Neuronal stem cell (in vitro differentiated cells): ENCODE data around the gene ZNF276.

Source experiments
- DNase-seq: peaks from one replicate; pipeline ENCODE4 v3.0.0-alpha.2; 2013; ENCODE audit warnings: low spot score
- H2AFZ ChIP-seq: one replicate; pipeline ENCODE4 v1.6.1; 2013; ENCODE audit warnings: mild to moderate bottlenecking, low read length, inconsistent platforms
- H2AK5ac ChIP-seq: 2 replicates; pipeline ENCODE4 v1.6.1; 2013; ENCODE audit warnings: low read depth, mild to moderate bottlenecking, inconsistent platforms, low read length, moderate library complexity, mixed read lengths
- H2BK120ac ChIP-seq: 2 replicates; pipeline ENCODE4 v1.6.1; 2013; ENCODE audit warnings: low read depth, mild to moderate bottlenecking, inconsistent platforms, low read length, moderate library complexity, mixed read lengths
- H2BK12ac ChIP-seq: one replicate; pipeline ENCODE4 v1.6.1; 2013; ENCODE audit warnings: low read length, inconsistent platforms
- H2BK15ac ChIP-seq: 2 replicates; pipeline ENCODE4 v1.6.1; 2013; ENCODE audit warnings: mild to moderate bottlenecking, low read length, inconsistent platforms, mixed read lengths
- H2BK5ac ChIP-seq: one replicate; pipeline ENCODE4 v1.6.1; 2013; ENCODE audit warnings: inconsistent platforms, mild to moderate bottlenecking, low read length, moderate library complexity
- H3K14ac ChIP-seq: one replicate; pipeline ENCODE4 v1.6.1; 2013; ENCODE audit warnings: low read length, inconsistent platforms
- H3K18ac ChIP-seq: 2 replicates; pipeline ENCODE4 v1.6.1; 2013; ENCODE audit warnings: low read length, inconsistent platforms
- H3K23ac ChIP-seq: 2 replicates; pipeline ENCODE4 v1.6.1; 2013; ENCODE audit warnings: low read depth, mild to moderate bottlenecking, mixed read lengths, low read length, inconsistent platforms; ENCODE audit not compliant: poor library complexity
- H3K27ac ChIP-seq: replicated peaks from 3 replicates; pipeline ENCODE4 v1.5.1; 2013; ENCODE audit warnings: low read length, inconsistent platforms
- H3K27me3 ChIP-seq, 3 experiments: 2 replicates each; pipeline ENCODE4 v1.6.1; 2013; ENCODE audit warnings: low read length in 3 of 3, mild to moderate bottlenecking in 2 of 3, inconsistent platforms in 1 of 3, low read depth in 1 of 3, mixed read lengths in 1 of 3, moderate library complexity in 1 of 3; ENCODE audit not compliant: control insufficient read depth in 3 of 3, insufficient read depth in 3 of 3
- H3K36me3 ChIP-seq, 2 donors: replicated peaks in 1 of 2; 2 replicates each; pipeline ENCODE4 v1.6.1; 2013; ENCODE audit warnings: low read length in 2 of 2; ENCODE audit not compliant: control insufficient read depth in 2 of 2, insufficient read depth in 2 of 2
- H3K4ac ChIP-seq: 2 replicates; pipeline ENCODE4 v1.6.1; 2013; ENCODE audit warnings: inconsistent platforms, mild to moderate bottlenecking, low read length, moderate library complexity
- H3K4me1 ChIP-seq, 2 donors: 1 replicate in 1 of 2; 2 replicates in 1 of 2; pipeline ENCODE4 v1.6.1; 2013; ENCODE audit warnings: low read length in 2 of 2, low read depth in 1 of 2; ENCODE audit not compliant: control insufficient read depth in 2 of 2, insufficient read depth in 1 of 2
- H3K4me2 ChIP-seq: one replicate; pipeline ENCODE4 v1.6.1; 2013; ENCODE audit warnings: mild to moderate bottlenecking, low read length, inconsistent platforms; ENCODE audit not compliant: insufficient read depth, poor library complexity, severe bottlenecking
- H3K4me3 ChIP-seq, 2 donors: 2 replicates each; pipeline ENCODE4 v1.5.1; 2013; ENCODE audit warnings: low read length in 2 of 2, mild to moderate bottlenecking in 2 of 2, inconsistent platforms in 1 of 2, moderate library complexity in 1 of 2
- H3K79me1 ChIP-seq: one replicate; pipeline ENCODE4 v1.6.1; 2013; ENCODE audit warnings: low read depth, mild to moderate bottlenecking, inconsistent platforms, low read length, moderate library complexity
- H3K9ac ChIP-seq: one replicate; pipeline ENCODE4 v1.6.1; 2013; ENCODE audit warnings: mild to moderate bottlenecking, low read depth, low read length, inconsistent platforms; ENCODE audit not compliant: poor library complexity
- H3K9me3 ChIP-seq, 2 donors: replicated peaks in 1 of 2; 2 replicates each; pipeline versions ENCODE3 to v1.6.1; 2013; ENCODE audit warnings: low read length in 2 of 2, mild to moderate bottlenecking in 2 of 2, inconsistent platforms in 1 of 2, low read depth in 1 of 2, mixed read lengths in 1 of 2, moderate library complexity in 1 of 2; ENCODE audit not compliant: control insufficient read depth in 2 of 2, insufficient read depth in 1 of 2
- H4K8ac ChIP-seq: one replicate; pipeline ENCODE4 v1.6.1; 2013; ENCODE audit warnings: low read depth, mild to moderate bottlenecking, inconsistent platforms, low read length, moderate library complexity
- H4K91ac ChIP-seq: one replicate; pipeline ENCODE4 v1.6.1; 2013; ENCODE audit warnings: low read length, low read depth, mild to moderate bottlenecking, inconsistent platforms; ENCODE audit not compliant: poor library complexity
- WGBS, 2 donors: extraction: QIAGEN DNeasy Blood & Tissue Kit; methylation state at CpG; one replicate each; pipeline ENCODE4 v1.1.7; 2013; ENCODE audit warnings: missing lambda C conversion rate in 2 of 2, mixed read lengths in 1 of 2; ENCODE audit not compliant: insufficient read length in 2 of 2, insufficient replicate concordance in 1 of 2; ENCODE audit errors: extremely low coverage in 2 of 2; 5-methylcytosine and 5-hydroxymethylcytosine counted together

Gene ZNF276

GRCh38 chr16:89722392-89723278 lies 1.3 kb downstream of the ZNF276 start:
- Histone ChIP-seq H3K27ac (no peak overlapping the region), H3K18ac (no peak overlapping the region)

GRCh38 chr16:89723279-89724250 lies 2.2 kb downstream of the ZNF276 start:
- H2BK12ac ChIP-seq = no peak overlapping the region
- H4K91ac ChIP-seq = no peak overlapping the region
- peak overlapping the region; percentile 63 for H2AK5ac ChIP-seq
- H3K36me3 ChIP-seq = peaks cover 19 to 46% of the 10 kb centered on the region in 2 donors
- peak overlapping the region; percentile 80 for H3K23ac ChIP-seq
- no peak overlapping the region for H3K4me2 ChIP-seq
- no peak overlapping the region for H2AFZ ChIP-seq
- no peak for DNase-seq
- H2BK120ac ChIP-seq = no peak overlapping the region
- H2BK15ac ChIP-seq = no peak overlapping the region
- H3K9me3 ChIP-seq = no peaks in the 10 kb centered on the region
- peaks cover 7% of the 10 kb centered on the region for H3K79me1 ChIP-seq
- H3K27ac ChIP-seq = no peak overlapping the region
- peaks cover 0 to 16% (median 5%) of the 10 kb centered on the region in 3 experiments for H3K27me3 ChIP-seq
- H3K4me3 ChIP-seq = peak overlapping the region; percentile 28 to 92
- peak overlapping the region; percentile 50 for H3K9ac ChIP-seq
- peaks cover 16 to 18% of the 10 kb centered on the region in 2 donors for H3K4me1 ChIP-seq
- H3K4ac ChIP-seq = no peak overlapping the region
- no peak overlapping the region for H4K8ac ChIP-seq
- H2BK5ac ChIP-seq = no peak overlapping the region
- H3K18ac ChIP-seq = no peak overlapping the region
- no peak overlapping the region for H3K14ac ChIP-seq
- no CpG with 5 or more reads among the region's 30 CpGs for WGBS, 2 donors

More at GRCh38 chr16:89722392-89723278, 1.3 kb downstream of the ZNF276 start:
- H3K14ac ChIP-seq = peak overlapping the region; percentile 76
- H3K4ac ChIP-seq = no peak overlapping the region
- H2BK15ac ChIP-seq = no peak overlapping the region
- H3K79me1 ChIP-seq = peaks cover 7% of the 10 kb centered on the region
- no peaks in the 10 kb centered on the region for H3K9me3 ChIP-seq
- H2AK5ac ChIP-seq = no peak overlapping the region
- peaks cover 0 to 17% (median 5%) of the 10 kb centered on the region in 3 experiments for H3K27me3 ChIP-seq
- peak overlapping the region; percentile 29 for H2BK5ac ChIP-seq
- H3K36me3 ChIP-seq = peaks cover 15 to 39% of the 10 kb centered on the region in 2 donors
- H2AFZ ChIP-seq = peak overlapping the region; percentile 99
- H4K8ac ChIP-seq = no peak overlapping the region
- peak overlapping the region; percentile 75 for H3K23ac ChIP-seq
- H2BK120ac ChIP-seq = no peak overlapping the region
- no CpG with 5 or more reads among the region's 56 CpGs for WGBS, 2 donors
- no peak for DNase-seq
- H3K4me3 ChIP-seq = peak overlapping the region; percentile 91 to 92
- no peak overlapping the region for H4K91ac ChIP-seq
- H3K9ac ChIP-seq = peak overlapping the region; percentile 83
- H2BK12ac ChIP-seq = no peak overlapping the region
- H3K4me1 ChIP-seq = peaks cover 13 to 14% of the 10 kb centered on the region in 2 donors
- H3K4me2 ChIP-seq = peak overlapping the region; percentile 100

- Histone ChIP-seq H3K4me1 (peaks cover 11 to 17% of the 10 kb centered on the region in 2 donors), H3K9ac (no peak overlapping the region), H3K27me3 (peaks cover 0 to 6% (median 1%) of the 10 kb centered on the region in 3 experiments), H2BK5ac (no peak overlapping the region), H3K4me2 (no peak overlapping the region), H3K4me3 (no peak overlapping the region), H3K23ac (peak overlapping the region; percentile 43), H2AFZ (no peak overlapping the region), H4K8ac (no peak overlapping the region), H2BK12ac (peak overlapping the region; percentile 75), H4K91ac (no peak overlapping the region), H2BK15ac (no peak overlapping the region), H3K27ac (no peak overlapping the region), H2AK5ac (no peak overlapping the region), H3K18ac (peak overlapping the region; percentile 27), H3K4ac (no peak overlapping the region), H3K36me3 (peaks cover 28 to 82% of the 10 kb centered on the region in 2 donors), H3K9me3 (no peaks in the 10 kb centered on the region), H2BK120ac (no peak overlapping the region), H3K14ac (no peak overlapping the region), H3K79me1 (peaks cover 7% of the 10 kb centered on the region)
- WGBS, 2 donors = no CpG with 5 or more reads among the region's 17 CpGs
- DNase-seq = no peak
Measured at GRCh38 chr16:89727406-89728120, 6.2 kb downstream of the ZNF276 start.
